SW480 (cell line): ENCODE measurements around the gene MYH7.
"Not testable (repeated sequence)": the region's sequence is repeated elsewhere in the genome, so short reads cannot be mapped to it uniquely, and the experiment has no call there.

Source experiments
- DNase-seq: peaks from one replicate; pipeline ENCODE4 v3.0.0-alpha.2; 2016; ENCODE audit warnings: low spot score

The MYH7 gene

DNA sequence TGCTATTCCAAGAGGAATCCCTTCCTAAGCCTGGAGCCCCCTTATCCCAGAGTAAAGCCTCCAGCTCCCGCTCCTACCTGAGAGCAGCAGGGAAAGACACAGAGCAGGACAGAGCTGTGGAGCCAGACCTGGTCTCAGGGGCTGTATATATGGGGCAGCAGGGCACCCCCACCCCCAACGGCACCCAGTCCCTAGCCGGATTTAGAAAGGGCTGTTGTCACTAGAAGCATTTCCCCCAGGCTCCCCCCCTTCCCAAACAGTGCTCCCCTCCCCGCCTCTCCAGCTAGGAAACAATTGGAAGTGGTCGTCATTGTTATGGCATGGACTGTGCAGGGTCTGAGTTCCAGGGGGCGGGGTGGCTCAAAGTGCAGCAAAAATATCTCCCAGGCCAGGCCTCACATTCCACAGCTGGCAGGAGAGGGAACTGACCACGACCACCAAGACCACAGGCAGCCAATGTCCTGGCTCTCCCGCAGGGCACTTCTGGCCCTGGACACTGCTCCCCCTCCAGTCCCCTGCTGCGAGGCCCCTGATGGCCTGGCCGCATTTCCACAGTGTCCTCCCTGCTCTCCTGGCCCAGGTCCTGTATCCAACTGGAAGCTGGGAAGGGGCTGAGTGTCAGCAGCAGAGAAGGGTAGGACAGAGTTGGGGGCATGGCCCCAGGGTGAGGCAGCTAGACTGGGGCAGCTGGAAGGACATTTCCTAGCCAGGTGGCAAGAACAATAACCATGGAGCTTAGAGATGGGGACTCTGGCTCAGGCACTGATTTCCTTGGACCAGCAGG lies at the start of gene MYH7:
Gene MYH7, minus strand, starts transcription at position 118 of the 784 bp plus-strand sequence. CDS start 1,928 bp downstream, outside the sequence.
- DNase-seq = no peak

DNA sequence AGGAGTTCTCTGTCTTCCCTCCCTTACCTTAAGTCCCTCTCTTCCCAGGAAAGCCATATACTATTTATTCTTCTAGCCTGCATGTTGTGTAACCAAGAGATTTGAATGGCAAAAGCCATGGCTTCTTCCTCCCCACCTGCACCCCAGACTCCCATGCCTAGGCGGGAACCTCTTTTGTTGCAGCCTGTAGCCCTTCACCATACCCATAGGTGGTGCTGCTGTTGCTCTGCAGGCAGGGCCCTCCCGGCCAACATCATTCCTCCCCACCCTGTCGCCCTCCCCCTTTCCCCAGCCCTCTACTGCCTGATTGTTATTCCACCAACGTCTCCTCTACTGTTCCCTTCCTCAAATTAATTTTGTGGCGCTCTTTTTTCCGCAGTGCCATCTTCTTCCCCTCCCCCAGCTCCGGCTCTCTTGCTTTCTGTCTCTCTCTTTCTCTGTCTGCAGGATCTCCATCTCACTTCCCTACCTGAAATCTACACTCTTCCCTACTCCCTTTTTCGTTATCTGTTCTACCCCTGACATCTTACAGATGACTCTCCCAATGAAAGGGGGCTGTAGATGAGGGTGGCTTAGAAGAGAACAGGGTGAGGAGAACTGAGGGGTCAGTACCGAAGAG lies 47.9 kb upstream of the MYH7 start:
- DNase-seq = peak; percentile 20

DNA sequence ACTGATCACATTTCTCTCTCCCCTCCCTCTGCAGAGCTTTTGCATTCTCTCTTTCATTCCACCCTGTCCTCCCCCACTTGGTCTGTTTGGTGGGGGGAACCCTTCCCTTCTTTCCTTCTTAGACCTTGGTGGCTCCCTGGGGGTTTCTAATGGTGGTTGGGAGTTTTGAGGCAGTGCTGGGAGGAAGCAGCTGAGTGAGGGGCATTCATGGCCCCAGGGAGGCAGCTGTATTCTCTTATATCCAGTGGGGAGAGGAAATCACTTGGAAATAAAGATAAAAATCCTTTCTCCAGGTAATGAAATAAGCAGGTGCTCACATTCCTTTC lies 47.3 kb upstream of the MYH7 start:
- DNase-seq = no peak

DNA sequence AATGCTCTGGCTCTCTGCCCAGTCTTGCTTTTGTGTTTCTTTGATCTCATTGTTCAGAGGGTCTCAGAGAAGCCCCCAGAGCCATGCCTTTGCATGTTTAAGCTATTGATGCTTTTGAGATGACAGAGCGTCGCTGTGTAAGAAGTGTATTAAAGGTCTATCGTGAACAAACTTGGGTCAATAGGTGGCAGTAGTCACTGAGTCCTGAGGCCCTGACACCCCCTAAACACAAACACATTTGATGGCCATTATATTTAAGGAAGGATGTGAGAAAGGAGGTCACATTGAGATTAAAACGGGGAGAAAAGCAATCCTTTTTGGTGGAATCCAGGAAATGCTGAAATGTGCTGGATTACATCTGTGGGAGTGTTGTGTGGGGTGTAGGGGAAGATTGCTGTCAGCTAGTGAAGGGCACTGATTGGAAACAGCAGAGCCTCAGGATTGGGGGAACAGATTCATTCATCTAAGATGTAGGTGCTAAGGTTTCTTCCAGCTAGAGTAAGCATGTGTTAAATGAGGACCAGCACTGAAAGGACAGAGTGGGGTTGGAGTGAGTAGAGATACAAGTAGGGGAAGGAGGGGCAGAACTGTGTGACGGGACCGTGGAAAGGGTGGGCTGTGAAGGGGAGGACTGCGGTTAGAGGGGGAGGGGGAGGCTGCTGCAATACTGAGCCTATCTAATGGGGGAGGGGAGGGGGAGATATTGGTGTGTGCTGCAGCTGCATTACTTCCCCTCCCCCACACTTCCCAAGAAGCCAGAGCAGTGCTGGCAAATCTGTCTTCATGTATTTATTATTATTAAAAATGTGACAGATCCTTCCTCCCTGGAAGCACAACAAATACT lies 46.7 kb upstream of the MYH7 start:
- DNase-seq = no peak

DNA sequence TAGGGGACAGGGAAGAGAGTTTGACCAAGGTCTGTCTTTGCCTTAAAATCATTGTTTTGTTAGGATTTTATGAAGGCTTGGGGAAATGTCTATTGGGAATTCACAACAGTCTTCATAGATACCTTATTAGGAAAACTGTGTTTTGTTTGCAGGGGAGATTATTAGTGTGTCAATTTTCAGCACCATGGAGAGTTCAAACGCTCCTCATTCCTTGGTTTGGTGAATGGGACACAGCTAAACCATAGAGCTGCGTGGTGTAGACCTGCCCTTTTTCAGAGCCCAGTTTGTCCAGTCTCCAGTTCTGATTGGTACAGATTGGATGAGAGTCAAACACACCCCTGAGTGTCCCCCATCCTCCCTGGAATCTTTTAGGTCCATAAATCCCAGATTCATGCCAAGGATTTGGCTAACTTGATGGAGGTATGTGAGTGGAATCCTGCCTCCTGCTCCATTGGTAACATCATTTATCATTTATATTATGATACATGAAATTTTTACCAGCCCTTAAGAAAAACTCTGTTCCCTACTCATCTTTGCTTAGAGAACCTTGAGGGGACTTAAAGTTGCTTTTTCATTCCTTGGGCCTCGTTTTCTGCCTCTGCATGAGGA lies 46.0 kb upstream of the MYH7 start:
- DNase-seq = no peak

DNA sequence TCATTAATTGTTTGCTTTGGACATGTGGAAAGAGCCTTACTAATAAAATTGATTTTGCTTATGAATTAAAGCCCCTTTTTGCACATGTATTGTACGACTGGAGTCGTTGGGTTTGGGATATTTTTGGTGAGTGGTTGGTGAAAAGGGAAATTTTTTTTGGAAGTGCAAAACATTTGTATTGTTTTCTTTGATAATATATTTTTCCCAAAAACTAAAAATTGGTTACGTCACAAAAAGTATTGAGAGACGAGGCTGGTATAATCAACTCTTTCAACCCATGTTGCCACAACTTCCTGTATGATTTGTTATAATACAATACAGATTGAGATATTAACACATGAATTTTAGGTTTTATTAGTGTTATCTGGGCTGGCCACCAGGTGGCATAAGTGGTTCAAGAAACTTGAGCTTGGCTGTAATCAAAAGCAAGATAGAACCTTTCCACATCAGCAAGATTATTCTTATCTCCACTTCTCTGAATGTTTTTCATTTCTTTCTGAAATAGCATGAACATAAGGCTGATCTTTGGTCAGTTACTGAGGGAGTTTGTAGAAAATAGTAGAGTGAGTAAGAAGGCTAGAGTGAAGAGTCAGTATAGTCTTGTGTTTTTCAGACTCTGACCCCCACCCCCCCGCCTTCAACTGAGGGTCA lies 42.8 kb upstream of the MYH7 start:
- peak; percentile 57 for DNase-seq

DNA sequence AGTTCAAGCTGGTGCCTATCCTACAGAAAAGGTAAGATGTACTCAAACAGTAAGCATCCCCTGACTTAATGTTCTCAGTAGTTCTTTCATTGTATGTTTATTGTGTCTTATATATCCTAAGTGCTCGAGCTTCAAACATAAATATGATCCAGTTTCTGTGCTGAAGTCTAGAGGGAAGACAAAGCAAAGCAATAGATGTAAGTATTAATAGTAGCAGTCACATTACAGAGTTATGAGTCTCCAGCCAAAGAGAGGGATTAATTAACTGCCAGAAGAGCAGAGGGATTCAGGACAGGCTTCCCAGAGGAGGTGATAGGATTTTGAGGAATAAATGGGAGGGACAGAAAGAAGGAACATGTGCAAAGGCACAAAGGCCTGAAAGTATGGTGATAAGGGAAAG lies 35.5 kb upstream of the MYH7 start:
- DNase-seq = no peak

DNA sequence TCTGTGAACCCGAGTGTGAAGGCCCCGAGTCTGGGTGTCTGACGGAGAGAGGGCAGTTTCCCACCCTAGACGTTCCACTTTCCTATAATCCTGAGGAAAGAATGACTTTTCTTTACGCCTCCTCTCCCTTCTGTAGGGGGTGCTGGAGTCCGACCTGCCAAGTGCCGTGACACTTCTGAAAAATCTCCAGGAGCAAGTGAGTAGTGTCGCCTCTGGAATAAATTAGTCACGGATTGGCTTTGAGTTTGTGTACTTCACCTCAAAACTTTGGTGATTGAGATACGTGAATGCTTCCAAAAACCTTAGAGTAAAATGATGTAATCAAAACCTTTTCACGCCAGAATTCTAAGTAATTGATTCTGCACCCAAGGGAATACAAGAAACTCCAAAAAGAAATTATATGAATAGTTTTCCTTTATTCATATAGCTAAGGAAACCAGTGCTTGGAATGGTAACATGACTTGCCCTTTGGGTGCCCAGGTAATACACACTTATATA lies 34.5 kb upstream of the MYH7 start:
- no peak for DNase-seq

DNA sequence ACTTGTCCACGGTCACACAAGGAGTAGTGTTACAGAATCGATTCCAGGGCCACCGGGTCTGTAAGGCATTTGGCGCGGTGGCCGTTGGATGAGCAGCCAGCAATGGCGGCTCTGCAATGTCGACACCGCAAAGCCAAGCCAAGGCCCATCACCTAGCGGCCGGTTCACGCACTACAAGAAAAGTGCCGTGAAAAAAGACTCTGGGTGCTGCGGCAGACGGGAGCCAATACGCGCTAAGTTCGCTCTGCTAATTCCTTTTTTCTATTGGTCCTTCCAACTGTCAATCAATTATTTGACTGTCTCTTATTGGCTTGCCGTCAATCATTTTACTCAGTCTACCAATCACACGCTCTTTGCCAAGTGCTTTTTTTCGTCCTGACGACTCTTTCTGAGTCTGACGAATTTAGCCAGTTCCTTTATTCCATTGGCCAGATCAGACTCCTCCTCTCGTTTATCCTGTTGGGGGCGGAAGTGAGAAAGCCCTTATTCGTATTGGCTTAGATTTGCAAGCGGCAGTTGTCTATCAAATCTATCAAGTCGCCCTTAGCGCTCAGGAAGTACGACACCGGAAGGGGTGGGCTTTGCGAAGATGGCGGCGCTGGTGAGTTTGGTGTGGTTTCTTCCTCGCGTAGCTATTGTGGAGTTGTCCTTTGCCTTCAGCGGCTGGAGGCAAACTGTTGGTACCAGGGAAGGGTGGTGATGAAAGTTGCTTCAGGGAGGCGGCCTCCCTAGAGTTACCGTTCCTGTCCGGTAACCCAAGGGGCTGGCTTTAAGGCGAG lies 33.9 kb upstream of the MYH7 start, which contains the start of gene NGDN:
Gene NGDN, plus strand, starts transcription at position 577 of the 779 bp plus-strand sequence. Its CDS starts 13 bp downstream, at position 590.
- DNase-seq = peak; percentile 99

DNA sequence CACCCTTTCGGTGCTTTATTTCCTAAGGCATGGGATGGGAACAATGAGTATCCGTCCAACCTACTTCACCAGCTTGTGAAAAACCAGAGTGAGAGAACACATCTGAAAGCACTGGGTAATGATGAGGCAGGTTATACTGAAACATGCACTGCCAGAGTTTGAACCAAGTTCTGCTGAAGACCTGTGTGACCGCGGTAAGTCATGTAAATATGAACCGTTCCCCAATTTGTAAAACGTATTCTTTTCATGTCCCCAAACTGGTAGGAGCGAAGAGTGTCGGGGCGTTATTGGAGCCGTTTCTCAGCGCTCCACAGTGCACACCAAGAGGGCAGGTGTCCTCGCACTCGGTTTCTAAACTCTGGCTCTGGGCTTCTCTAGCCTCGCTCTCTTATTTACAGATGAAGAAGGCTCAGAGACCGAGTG lies 33.3 kb upstream of the MYH7 start:
- DNase-seq = no peak

DNA sequence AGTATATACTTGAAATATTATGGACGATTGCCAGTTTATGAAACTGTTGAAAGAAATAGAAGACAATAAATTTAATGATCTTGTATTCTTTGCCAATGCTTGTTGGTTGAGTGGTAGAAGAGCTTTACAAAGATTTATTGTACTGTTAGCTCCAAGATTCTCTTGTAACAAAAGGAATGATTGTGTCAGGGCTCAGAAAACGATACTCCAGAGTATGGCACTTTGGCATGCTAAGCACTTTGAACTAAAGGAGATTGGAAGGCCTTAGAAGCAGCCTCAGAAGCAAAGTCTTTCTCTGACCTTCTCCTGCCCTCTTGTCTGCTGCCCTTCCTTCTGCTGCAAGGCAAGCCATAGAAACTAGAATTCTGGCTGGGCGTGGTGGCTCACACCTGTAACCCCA lies 29.8 kb upstream of the MYH7 start:
- DNase-seq = no peak

DNA sequence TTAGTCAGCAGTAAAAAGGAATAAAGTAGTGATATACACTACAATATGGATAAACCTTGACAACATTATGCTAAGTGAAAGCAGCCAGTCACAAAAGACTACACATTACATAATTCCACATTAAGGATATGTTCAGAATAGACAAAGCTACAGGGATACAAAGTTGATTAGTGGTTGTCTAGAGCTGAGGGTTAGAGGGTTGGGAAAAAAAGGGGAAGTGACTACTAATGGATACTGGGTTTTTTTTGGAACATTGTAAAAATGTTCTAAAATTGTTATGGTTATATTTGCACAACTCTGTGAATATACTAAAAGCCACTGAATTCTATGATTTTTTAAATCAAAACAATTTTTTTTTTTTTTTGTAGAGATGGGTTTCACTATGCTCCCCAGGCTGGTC lies 29.2 kb upstream of the MYH7 start:
- no peak for DNase-seq

DNA sequence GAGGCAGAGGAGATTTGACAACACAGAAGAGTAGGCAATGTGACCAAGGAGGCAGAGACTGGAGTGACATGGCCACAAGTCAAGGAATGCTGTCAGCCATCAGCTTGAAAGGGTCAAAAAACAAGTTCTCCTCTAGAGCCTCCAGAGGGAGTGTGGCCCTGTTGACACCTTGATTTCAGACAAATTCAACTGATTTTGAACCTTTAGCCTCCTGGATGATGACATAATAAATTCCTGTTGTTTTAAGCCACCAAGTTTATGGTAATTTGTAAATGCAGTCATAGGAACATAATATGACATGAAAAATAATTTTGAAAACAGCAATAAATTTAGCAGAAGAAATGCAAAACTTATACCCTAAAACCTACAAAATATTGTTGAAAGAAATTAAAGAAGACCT lies 25.5 kb upstream of the MYH7 start:
- no peak for DNase-seq

DNA sequence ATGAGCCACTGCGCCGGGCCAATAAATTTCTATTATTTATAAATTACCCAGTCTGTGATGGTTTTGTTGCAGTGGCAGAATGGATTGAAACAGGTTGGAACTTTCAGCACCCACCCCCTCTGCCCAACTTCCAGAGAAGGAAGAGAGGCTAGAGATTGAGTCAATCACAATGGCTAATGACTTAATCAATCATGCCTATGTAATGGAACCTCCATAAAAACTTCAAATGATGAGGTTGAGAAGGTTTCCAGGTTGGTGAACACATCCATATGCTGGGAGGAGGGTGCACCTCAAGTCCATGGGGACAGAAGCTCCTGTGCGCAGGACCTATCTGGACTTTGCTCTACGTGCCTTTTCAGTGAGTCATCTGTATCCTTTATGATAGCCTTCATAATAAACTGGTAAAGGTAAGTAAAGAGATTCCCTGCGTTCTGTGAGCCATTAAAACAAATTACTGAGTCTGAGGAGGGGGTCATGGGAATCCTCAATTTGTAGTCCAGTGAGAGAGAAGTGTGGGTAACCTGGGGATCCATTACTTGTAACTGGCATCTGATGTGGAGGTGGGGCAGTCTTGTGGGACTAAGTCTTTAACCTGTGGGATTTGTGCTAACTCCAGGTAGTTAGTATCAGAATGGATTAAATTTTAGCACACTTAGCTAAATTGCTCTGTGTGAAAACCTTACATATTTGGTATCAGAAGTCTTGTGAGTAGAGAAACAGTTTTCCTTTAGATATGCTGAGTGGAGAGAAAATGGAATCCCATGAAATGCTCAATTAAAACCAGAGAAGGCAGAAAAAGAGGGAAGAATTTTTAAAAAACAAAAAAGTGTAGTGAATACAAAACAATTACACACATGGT lies 22.4 kb upstream of the MYH7 start:
- peak; percentile 89 for DNase-seq

DNA sequence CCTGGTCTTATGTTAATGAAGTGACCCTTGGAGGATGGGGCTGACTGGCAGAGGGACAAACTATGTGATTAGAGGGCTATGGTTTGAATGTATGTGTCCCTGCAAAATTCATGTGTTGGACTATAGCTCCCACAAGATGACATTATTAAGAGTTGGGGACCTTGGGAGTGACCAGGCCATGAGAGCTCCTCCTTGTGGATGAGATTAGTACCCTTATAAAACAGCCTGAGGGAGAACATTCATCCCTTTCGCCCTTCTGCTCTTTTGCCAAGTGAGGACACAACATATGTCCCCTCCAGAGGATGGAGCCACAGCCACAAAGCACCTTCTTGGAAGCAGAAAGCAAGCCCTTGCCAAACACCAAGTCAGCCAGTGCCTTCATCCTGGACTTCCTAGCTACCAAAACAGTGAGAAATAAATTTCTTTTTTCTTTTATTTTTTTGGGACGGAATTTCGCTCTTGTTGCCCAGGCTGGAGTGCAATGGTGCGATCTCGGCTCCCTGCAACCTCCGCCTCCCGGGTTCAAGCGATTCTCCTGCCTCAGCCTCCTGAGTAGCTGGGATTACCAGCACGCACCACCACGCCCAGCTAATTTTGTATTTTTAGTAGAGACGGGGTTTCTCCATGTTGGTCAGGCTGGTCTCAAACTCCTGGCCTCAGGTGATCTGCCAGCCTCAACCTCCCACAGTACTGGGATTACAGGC lies 21.6 kb upstream of the MYH7 start:
- DNase-seq = not testable (repeated sequence)

DNA sequence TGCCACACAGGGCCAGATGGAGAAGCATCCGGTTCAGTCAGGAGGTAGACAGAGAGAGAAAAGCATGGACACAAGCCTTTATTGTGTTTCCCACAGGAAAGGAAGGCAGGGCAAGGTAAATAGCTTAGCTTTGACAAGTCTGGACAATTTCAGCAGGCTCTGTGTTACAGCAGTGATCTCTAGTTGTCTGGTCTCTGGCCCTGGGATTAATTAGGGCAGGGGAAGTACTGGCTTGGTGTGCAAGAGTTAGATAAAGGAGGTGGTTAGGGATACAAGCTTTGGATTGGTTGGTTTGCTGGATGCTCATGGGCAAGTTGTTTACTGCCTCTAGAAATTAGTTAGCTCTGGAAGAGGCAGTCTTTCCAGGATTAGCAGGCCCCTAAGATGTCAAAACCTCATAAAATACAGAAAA lies 19.0 kb upstream of the MYH7 start:
- DNase-seq = no peak

DNA sequence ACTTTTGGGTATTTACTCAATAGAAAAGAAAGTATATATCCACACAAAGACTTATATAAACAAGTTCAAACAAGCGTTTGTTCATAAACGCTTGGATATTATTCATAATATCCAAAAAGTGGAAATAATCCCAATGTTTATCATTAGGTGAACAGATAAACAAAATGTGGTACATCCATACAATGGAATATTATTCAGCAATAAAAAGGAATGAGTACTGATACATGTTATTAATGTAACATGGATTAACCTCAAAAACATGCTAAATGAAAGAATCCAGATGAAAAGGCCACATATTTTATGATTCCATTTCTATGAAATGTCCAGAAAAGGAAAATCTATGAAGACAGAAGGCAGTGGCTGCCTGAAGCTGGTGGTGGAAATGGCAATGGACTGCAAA lies 16.8 kb upstream of the MYH7 start:
- DNase-seq = no peak

DNA sequence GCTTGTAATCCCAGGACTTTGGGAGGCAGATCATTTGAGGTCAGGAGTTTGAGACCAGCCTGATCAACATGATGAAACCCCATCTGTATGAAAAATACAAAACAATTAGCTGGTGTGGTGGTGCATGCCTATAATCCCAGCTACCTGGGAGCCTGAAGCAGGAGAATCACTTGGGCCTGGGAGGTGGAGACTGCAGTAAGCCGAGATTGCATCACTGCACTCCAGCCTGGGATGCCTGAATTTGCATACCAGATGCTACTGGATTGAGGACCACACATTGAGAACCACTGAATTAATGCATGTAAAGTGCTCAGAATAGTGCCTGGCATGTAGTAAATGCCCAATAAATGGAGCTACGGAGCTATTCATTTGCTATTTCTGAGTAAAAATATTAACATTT lies 14.9 kb upstream of the MYH7 start:
- DNase-seq = no peak

DNA sequence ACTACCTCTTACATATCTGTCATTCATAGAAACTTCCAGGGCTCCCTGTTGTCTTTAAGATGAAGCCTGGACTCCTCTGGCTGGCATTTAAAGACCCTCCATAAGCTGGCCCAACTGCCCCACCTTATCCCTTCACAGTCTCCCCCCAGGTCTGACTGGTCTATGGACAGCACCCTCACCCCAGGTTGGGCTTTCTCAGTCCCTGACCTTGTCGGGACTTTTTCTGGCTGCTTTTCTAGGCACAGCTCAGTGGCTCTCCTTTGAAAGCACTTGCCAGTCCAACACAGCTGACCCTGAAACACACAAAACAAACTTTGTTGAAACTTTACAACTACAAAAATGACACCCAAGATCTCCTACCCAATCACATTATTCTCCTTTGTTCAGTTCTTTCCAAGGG lies 13.9 kb upstream of the MYH7 start:
- DNase-seq = no peak
